Spleen (tissue), 7 donors: ENCODE results near the gene AHRR.

Experiments used
- POLR2A ChIP-seq, 3 donors: fragments of 450-650 bp; IDR thresholded peaks; one replicate each; pipeline ENCODE4 v1.5.1; 2017; ENCODE audit warnings: antibody characterized with exemption in 3 of 3, mild to moderate bottlenecking in 1 of 3
- POLR2AphosphoS5 ChIP-seq, 3 donors: sonication (generic); formaldehyde crosslinking; IDR thresholded peaks; one replicate each; pipeline ENCODE4 v1.5.1; 2017; ENCODE audit warnings: antibody characterized with exemption in 3 of 3
- TF ChIP-seq, protein P1 (sequence below), 11 experiments: fragments of 200-600 bp in 7 of 11; fragments of 450-650 bp in 4 of 11; sonication (generic) in 4 of 11; IDR thresholded peaks in 8 of 11; conservative IDR thresholded peaks in 3 of 11; 1 replicate in 7 of 11; 2 replicates in 4 of 11; pipeline versions ENCODE4 v1.4.0 to v1.8.0; 2016 to 2021; ENCODE audit warnings: antibody characterized with exemption in 11 of 11, inconsistent platforms in 4 of 11, mild to moderate bottlenecking in 1 of 11
- donor health status: DM: no; HTN: no; CAD: no; lungs with moderate emphysema.
- donor health status: DM: no; HTN: no; CAD: no.
- donor health status: DM: no; HTN: no; CAD: no.

- TF ChIP-seq, protein P1, sequence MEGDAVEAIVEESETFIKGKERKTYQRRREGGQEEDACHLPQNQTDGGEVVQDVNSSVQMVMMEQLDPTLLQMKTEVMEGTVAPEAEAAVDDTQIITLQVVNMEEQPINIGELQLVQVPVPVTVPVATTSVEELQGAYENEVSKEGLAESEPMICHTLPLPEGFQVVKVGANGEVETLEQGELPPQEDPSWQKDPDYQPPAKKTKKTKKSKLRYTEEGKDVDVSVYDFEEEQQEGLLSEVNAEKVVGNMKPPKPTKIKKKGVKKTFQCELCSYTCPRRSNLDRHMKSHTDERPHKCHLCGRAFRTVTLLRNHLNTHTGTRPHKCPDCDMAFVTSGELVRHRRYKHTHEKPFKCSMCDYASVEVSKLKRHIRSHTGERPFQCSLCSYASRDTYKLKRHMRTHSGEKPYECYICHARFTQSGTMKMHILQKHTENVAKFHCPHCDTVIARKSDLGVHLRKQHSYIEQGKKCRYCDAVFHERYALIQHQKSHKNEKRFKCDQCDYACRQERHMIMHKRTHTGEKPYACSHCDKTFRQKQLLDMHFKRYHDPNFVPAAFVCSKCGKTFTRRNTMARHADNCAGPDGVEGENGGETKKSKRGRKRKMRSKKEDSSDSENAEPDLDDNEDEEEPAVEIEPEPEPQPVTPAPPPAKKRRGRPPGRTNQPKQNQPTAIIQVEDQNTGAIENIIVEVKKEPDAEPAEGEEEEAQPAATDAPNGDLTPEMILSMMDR (IDR thresholded peaks at IDR 0.05 in 8 of 11, conservative IDR thresholded peaks at IDR 0.05 in 3 of 11) = no peak
- TF ChIP-seq POLR2AphosphoS5 (IDR thresholded peaks at IDR 0.05) = no peak
- TF ChIP-seq POLR2A (IDR thresholded peaks at IDR 0.05) = no peak
Measured at GRCh38 chr5:374631-375335, 53.3 kb downstream of the AHRR start.
